ENCODE measurements around the gene SLC3A2. TPM values are rescaled to one million over a fixed set of nuclear protein-coding genes. Genes with fewer than 3 reads are reported as not detected.

The SLC3A2 gene
- total RNA-seq, 1 experiment from 2014 or later, result 290 TPM

DNA sequence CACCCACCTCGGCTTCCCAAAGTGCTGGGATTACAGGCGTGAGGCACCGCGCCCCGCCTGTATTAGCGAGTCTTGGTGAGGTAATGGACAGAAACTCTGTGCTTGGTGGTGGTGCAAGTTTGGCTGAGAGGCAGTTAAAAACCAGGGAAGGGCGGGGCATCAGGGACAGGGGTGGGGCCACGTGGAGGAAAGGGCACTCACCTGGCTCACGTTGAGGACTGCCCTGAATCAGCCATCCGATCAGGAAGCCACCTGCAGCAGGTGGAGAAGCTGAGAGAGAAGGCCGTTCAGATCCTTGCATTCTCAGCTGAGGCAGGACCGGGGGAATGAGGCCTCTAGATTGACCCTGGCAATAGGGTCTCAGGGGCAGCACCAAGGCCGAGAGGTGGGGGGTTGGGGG is 52.6 kb downstream of the SLC3A2 start:
- H3K27me3 Mint-ChIP-seq (ENCODE audit: low read depth), result peaks cover 30% of the 10 kb centered on the region
- no CpG with 5 or more reads among the region's 13 CpGs for WGBS (ENCODE audit: extremely low coverage, insufficient read length, low lambda C conversion rate)
- no peak overlapping the region for H3K23ac ChIP-seq (ENCODE audit: insufficient read length, low read depth, low read length)
- no peak overlapping the region for H2BK5ac ChIP-seq (ENCODE audit: insufficient read length, low read length)
- no peaks in the 10 kb centered on the region for H3K23me2 ChIP-seq (ENCODE audit: insufficient read length, low read depth, low read length, poor library complexity, severe bottlenecking)
- no peak overlapping the region for H2AK5ac ChIP-seq (ENCODE audit: insufficient read length, low read length)
- no peak overlapping the region for H3K27ac Mint-ChIP-seq
- no peak overlapping the region for H3K56ac ChIP-seq (ENCODE audit: insufficient read length, low read depth, low read length)
- H3K9ac ChIP-seq (ENCODE audit: extremely low read depth, insufficient read length, low read length), result no peak overlapping the region
- no peaks in the 10 kb centered on the region for H3K79me1 ChIP-seq (ENCODE audit: insufficient read depth, low read depth, low read length, poor library complexity, severe bottlenecking)
- no peak overlapping the region for H3K18ac ChIP-seq (ENCODE audit: insufficient read length, low read depth, low read length)
- no peak overlapping the region for H4K91ac ChIP-seq (ENCODE audit: insufficient read length, low read depth, low read length)
- no peaks in the 10 kb centered on the region for H3K9me3 ChIP-seq (ENCODE audit: control insufficient read depth, low read depth, low read length)
- H2BK12ac ChIP-seq (ENCODE audit: insufficient read length, low read depth, low read length), result no peak overlapping the region
- DNase-seq, result no peak
- H3K4me1 ChIP-seq (ENCODE audit: insufficient read depth, low read length), result no peaks in the 10 kb centered on the region; the same call in 1 of the 2 replicates
- no peaks in the 10 kb centered on the region; the same call in 1 of the 2 replicates for H3K27me3 ChIP-seq (ENCODE audit: insufficient read depth, low read length)
- H3K79me2 ChIP-seq (ENCODE audit: insufficient read depth, low read length), result no peaks in the 10 kb centered on the region
- no peak overlapping the region for H2BK20ac ChIP-seq (ENCODE audit: low read depth, low read length, poor library complexity, severe bottlenecking)
- H2BK120ac ChIP-seq (ENCODE audit: low read depth, low read length, poor library complexity, severe bottlenecking), result no peak overlapping the region
- TF ChIP-seq, protein P1, sequence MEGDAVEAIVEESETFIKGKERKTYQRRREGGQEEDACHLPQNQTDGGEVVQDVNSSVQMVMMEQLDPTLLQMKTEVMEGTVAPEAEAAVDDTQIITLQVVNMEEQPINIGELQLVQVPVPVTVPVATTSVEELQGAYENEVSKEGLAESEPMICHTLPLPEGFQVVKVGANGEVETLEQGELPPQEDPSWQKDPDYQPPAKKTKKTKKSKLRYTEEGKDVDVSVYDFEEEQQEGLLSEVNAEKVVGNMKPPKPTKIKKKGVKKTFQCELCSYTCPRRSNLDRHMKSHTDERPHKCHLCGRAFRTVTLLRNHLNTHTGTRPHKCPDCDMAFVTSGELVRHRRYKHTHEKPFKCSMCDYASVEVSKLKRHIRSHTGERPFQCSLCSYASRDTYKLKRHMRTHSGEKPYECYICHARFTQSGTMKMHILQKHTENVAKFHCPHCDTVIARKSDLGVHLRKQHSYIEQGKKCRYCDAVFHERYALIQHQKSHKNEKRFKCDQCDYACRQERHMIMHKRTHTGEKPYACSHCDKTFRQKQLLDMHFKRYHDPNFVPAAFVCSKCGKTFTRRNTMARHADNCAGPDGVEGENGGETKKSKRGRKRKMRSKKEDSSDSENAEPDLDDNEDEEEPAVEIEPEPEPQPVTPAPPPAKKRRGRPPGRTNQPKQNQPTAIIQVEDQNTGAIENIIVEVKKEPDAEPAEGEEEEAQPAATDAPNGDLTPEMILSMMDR (conservative IDR thresholded peaks at IDR 0.05), result no peak
- H3K36me3 Mint-ChIP-seq (ENCODE audit: insufficient read depth in 1 of 3, low read depth in 3 of 3), result peaks cover 4 to 9% (median 9%) of the 10 kb centered on the region in 3 experiments; a peak in 6 of 7 replicates
- H3K4me1 Mint-ChIP-seq, result peaks cover 16 to 31% of the 10 kb centered on the region in 2 experiments
- H2AFZ ChIP-seq (ENCODE audit: low read length), result no peak overlapping the region
- no peak overlapping the region for H4K8ac ChIP-seq (replicated peaks; ENCODE audit: insufficient read length, low read depth, low read length)
- no peak overlapping the region for H3K14ac ChIP-seq (ENCODE audit: insufficient read depth, low read length)
- no peak overlapping the region for H2BK15ac ChIP-seq (ENCODE audit: low read depth, low read length)
- H3K4me3 Mint-ChIP-seq, result no peak overlapping the region; a peak in 1 of 5 replicates
- peaks cover 7 to 9% of the 10 kb centered on the region in 2 experiments for H3K9me3 Mint-ChIP-seq
- H4K5ac ChIP-seq (ENCODE audit: insufficient read length, low read depth, low read length), result no peak overlapping the region
- no peak overlapping the region for H3K4ac ChIP-seq (ENCODE audit: low read depth, low read length)
- no peaks in the 10 kb centered on the region for H4K20me1 ChIP-seq (ENCODE audit: control insufficient read depth, insufficient read depth, insufficient read length)
- no peak overlapping the region for H3K4me2 ChIP-seq (ENCODE audit: insufficient read depth, insufficient read length, low read length)
- no peak overlapping the region for H3T11ph ChIP-seq (ENCODE audit: low read length)
- no peak overlapping the region for H3K27ac ChIP-seq (ENCODE audit: insufficient read length, low read depth, low read length)

Data from H9 (cell line).